GM10248 (cell line): ENCODE results near the gene RAB17.

Experiments used
- CTCF ChIA-PET: fragments of 300-600 bp; sonication (Branson Sonifier 250); formaldehyde crosslinking; extraction: SDS; loops from one replicate; lab custom pipeline; 2021; ENCODE audit warnings: antibody characterized with exemption; lab: Yijun Ruan, JAX
- POLR2A ChIA-PET: fragments of 350-650 bp; sonication (Branson Sonifier 250); formaldehyde crosslinking; extraction: SDS; loops from one replicate; lab custom pipeline; 2020; ENCODE audit warnings: antibody characterized with exemption; lab: Yijun Ruan, JAX
- DNase-seq: peaks from one replicate; pipeline ENCODE4 v3.0.0; 2012; ENCODE audit errors: extremely low spot score
- TF ChIP-seq, protein P1 (sequence below): IDR thresholded peaks from 2 replicates; pipeline ENCODE4 v1.5.1; 2012; ENCODE audit warnings: mild to moderate bottlenecking, low read depth; ENCODE audit errors: extremely low read depth, missing control alignments, control extremely low read depth

RAB17 gene

DNA sequence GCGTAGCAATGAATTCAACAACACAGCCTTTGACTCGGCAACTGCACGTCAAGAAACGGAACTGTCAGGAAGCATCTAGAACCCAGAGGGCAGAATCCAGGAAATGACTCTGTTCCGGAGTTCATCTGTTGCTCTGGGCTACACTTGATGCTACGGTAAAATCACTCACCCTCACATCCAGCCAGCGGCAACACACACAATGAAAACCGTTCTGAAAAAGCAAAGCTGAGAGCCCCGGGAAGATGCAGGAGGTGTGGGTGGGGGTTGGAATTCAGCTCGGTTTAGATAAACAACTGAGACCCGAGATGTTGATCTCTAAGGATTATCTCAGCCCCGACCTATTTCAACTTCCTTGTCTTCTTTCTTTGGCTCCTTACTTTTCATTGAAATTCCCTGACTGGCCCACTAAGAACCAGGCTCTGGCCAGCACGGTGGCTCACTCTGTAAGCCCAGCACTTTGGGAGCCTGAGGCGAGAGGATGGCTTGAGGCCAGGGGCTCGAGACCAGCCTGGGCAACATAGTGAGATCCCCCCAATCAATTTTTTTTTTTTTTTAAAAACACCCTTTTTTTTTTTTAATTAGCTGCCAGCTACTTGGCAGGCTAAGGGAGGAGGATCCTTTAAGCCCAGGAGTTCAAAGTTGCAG, 13.3 kb upstream of the RAB17 start:
- TF ChIP-seq, protein P1, sequence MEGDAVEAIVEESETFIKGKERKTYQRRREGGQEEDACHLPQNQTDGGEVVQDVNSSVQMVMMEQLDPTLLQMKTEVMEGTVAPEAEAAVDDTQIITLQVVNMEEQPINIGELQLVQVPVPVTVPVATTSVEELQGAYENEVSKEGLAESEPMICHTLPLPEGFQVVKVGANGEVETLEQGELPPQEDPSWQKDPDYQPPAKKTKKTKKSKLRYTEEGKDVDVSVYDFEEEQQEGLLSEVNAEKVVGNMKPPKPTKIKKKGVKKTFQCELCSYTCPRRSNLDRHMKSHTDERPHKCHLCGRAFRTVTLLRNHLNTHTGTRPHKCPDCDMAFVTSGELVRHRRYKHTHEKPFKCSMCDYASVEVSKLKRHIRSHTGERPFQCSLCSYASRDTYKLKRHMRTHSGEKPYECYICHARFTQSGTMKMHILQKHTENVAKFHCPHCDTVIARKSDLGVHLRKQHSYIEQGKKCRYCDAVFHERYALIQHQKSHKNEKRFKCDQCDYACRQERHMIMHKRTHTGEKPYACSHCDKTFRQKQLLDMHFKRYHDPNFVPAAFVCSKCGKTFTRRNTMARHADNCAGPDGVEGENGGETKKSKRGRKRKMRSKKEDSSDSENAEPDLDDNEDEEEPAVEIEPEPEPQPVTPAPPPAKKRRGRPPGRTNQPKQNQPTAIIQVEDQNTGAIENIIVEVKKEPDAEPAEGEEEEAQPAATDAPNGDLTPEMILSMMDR: no peak
- DNase-seq: peak; percentile 52
- CTCF ChIA-PET: interaction anchor here (0.7 to 2.9 kb wide), 3 partner anchors 14 to 164 kb away, joined by 3 to 11 read pairs (median 3); partner anchors contain the start of gene RAB17
- POLR2A ChIA-PET: no interaction called here

DNA sequence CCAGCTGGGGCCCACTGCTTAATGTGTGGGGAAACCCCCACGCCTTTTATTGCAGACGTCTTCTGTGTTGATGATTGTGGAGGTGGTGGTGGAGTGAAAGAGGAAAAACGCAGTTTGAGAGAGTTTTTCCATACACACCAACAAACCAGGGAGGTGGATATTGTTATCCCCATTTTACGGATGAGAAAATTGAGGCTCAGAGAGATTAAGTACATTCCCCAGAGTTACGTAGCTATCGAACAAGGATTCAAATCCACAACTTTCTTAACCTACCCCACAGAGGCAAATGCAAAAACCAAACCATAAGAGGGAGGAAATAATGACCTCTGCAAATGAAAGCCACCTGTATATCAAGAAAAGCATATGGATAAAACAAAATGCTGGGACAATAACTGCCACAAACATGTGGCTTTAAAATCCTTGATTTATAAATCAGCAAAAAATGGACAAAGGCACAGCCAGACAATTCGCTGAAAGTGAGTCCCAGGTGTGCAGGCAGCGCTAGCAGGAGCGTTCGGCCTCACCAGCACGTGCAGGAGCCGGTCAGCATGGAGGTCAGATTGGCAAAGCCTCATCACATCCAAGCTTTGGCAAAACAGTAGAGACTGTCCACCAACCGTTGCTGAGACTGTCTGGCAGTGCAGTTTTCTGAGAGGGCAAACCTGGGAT, 12.6 kb upstream of the RAB17 start:
- TF ChIP-seq, protein P1: no peak
- CTCF ChIA-PET: interaction anchor here (1.2 to 2.9 kb wide), 2 partner anchors 13 to 142 kb away, joined by 3 to 11 read pairs; partner anchors contain the start of gene RAB17
- DNase-seq: no peak
- POLR2A ChIA-PET: no interaction called here

DNA sequence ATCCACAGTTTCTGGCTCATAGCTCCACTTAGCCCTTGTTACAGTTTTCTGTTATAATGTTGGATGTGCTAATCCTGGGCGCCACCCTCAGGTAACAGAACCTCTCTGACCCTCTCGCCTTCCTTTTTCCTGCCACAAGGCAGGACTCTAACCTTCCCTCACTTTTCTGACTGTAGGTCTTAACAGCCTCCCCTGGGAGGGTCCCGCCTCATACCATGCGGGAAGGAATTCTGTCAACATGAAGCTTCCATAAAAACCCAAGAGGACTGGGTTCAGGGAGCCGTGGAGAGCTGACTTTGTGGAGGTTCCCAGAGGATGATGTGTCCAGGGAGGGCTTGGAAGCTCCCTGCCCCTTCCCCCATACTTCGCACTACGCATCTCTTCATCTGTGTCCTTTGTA, 11.9 kb upstream of the RAB17 start:
- TF ChIP-seq, protein P1: no peak
- no peak for DNase-seq
- ChIA-PET CTCF (interaction anchor here (0.7 to 2.9 kb wide), 2 partner anchors 31 to 143 kb away, joined by 3 to 11 read pairs; no protein-coding TSS in a partner anchor), POLR2A (no interaction called here)

DNA sequence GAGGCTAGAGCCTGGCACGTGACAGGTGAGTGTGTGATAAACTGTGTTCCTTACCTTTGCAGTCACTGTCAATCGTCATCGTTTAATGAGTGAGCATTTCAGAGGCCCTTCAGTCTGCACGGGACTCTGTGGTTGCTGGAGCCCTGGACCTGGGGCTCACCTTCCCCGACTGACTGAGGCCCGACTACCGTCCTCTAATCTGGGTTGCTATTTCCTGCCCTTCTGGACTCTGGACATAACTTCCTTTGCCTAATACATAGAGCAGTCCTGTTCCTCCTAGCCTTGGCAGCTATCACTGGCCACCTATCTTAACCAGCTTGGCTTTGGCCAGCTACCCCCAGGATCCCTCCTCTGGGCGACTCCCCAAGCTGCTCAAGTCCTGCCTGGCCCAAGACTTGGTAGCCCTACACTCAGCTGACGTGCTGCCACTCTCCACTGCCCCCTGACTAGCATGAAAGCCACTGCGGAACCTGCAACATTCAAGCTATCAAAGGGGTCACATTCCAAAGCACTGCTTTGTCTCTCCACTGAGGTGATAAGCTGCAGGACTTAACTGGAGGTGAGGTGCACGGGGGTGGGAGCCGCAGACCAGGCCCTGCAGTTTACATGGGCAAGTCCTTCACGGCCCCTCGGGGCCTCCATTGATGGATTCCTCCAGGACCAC, 11.1 kb upstream of the RAB17 start:
- ChIA-PET POLR2A (no interaction called here), CTCF (interaction anchor here (2.9 kb wide), 1 partner anchor 143 kb away, joined by 11 read pairs; no protein-coding TSS in a partner anchor)
- no peak for DNase-seq
- TF ChIP-seq, protein P1: no peak

DNA sequence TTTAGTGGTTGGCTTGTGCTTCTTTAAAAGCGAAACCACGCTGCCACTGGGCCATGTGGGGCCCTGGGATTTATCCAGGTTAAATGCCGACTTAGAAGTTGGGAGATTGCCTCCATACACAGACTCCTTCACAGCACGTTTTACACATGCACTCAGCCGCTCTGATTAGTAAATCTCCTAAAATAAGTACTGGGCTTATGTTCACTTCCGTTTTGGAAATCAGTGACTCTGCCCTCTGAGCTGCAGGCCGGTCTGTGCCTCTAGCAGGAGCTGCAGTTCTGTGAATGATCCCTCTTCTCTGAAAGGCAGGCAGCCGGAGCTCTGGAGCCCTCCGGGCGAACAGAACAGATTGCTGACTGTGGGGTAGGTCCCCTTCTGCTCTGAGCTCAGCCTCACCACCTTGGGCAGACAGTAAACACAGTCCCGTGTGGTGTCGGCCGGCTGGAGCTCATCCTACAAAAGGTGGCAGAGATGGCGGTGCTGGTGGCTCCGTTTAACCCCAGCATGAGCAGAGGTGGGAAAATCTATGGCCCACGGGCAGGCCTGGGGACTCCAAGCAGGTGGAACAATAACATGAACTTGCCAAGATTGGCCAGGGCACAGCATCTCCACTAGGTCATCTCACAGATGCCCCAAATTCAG, 9.8 kb upstream of the RAB17 start:
- POLR2A ChIA-PET: no interaction called here
- CTCF ChIA-PET: interaction anchor here (1.1 to 1.2 kb wide), 3 partner anchors 8 to 145 kb away, joined by 3 read pairs; no protein-coding TSS in a partner anchor
- TF ChIP-seq, protein P1: no peak
- no peak for DNase-seq

DNA sequence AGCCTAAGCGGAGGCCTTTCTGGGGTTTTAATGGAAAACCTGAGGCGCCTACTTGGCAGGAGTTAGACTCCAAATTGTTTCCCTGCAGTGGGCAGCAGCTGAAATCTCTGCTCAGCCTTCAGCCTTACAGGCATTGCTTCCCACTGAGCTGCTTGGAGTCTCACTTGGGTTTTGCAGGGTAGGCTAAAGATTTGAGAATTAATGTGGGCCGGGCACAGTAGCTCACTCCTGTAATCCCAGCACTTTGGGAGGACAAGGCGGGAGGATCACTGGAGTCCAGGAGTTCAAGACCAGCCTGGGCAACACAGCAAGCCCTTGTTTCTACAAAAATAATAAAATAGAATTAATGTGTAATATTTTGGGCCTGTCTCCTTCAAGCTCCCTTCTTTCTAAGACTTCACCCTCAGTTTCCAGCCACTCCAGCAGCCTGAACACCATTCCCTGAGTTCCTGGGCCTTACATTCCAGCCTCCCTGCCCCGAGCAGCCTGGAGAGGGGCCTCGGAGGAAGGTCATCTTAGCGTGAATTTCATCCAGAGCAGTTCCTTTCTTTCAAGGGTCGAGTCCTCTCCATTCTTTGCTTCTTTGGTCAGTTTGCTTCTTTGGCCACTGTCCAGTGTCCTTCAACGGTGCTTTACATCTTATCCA, 9.1 kb upstream of the RAB17 start:
- ChIA-PET POLR2A (no interaction called here), CTCF (interaction anchor here (1.1 to 1.2 kb wide), 2 partner anchors 7 to 49 kb away, joined by 3 read pairs; no protein-coding TSS in a partner anchor)
- DNase-seq: no peak
- TF ChIP-seq, protein P1: no peak
